ENCODE results near the gene TSSK3.
A peak's percentile ranks its signal among the peaks of the same experiment; 100 is the strongest.

Gene TSSK3

GRCh38 chr1:32345289-32345827, 17.0 kb upstream of the TSSK3 start:
- no peaks in the 10 kb centered on the region for H3K9me3 ChIP-seq (ENCODE audit: insufficient read depth, low read length)
- H2AFZ ChIP-seq (ENCODE audit: low read depth, low read length), result no peak overlapping the region
- H3K4me2 ChIP-seq (ENCODE audit: low read length), result no peak overlapping the region

GRCh38 chr1:32346532-32347157, 15.7 kb upstream of the TSSK3 start:
- H3K9me3 ChIP-seq (ENCODE audit: insufficient read depth, low read length), result no peaks in the 10 kb centered on the region
- H3K4me3 ChIP-seq (ENCODE audit: low read length), result no peak overlapping the region
- H3K9ac ChIP-seq (ENCODE audit: low read length), result no peak overlapping the region
- no peak overlapping the region for H2AFZ ChIP-seq (ENCODE audit: low read depth, low read length)
- H3K79me2 ChIP-seq (ENCODE audit: low read length), result no peaks in the 10 kb centered on the region
- peaks cover 11% of the 10 kb centered on the region for H3K4me1 ChIP-seq (ENCODE audit: low read length)
- H3K4me2 ChIP-seq (ENCODE audit: low read length), result no peak overlapping the region
- no peaks in the 10 kb centered on the region for H4K20me1 ChIP-seq (ENCODE audit: insufficient read depth, low read length)
- H3K27ac ChIP-seq (ENCODE audit: low read length), result no peak overlapping the region
- TF ChIP-seq CTCF (IDR thresholded peaks at IDR 0.05; ENCODE audit: low read depth, low read length), result no peak
- TF ChIP-seq EZH2phosphoT487 (IDR thresholded peaks at IDR 0.05; ENCODE audit: low read depth), result no peak
- H3K27me3 ChIP-seq (ENCODE audit: low read depth, low read length), result no peaks in the 10 kb centered on the region
- H3K36me3 ChIP-seq (replicated peaks; ENCODE audit: low read depth, low read length), result no peaks in the 10 kb centered on the region

More at GRCh38 chr1:32345289-32345827, 17.0 kb upstream of the TSSK3 start:
- no peak overlapping the region for H3K9ac ChIP-seq (ENCODE audit: low read length)
- no peaks in the 10 kb centered on the region for H3K79me2 ChIP-seq (ENCODE audit: low read length)
- H4K20me1 ChIP-seq (ENCODE audit: insufficient read depth, low read length), result no peaks in the 10 kb centered on the region
- H3K27me3 ChIP-seq (ENCODE audit: low read depth, low read length), result no peaks in the 10 kb centered on the region
- H3K4me3 ChIP-seq (ENCODE audit: low read length), result no peak overlapping the region
- no peaks in the 10 kb centered on the region for H3K36me3 ChIP-seq (replicated peaks; ENCODE audit: low read depth, low read length)
- no peak for TF ChIP-seq EZH2phosphoT487 (IDR thresholded peaks at IDR 0.05; ENCODE audit: low read depth)
- TF ChIP-seq CTCF (IDR thresholded peaks at IDR 0.05; ENCODE audit: low read depth, low read length), result no peak
- H3K27ac ChIP-seq (ENCODE audit: low read length), result no peak overlapping the region
- H3K4me1 ChIP-seq (ENCODE audit: low read length), result peaks cover 10% of the 10 kb centered on the region

DNA sequence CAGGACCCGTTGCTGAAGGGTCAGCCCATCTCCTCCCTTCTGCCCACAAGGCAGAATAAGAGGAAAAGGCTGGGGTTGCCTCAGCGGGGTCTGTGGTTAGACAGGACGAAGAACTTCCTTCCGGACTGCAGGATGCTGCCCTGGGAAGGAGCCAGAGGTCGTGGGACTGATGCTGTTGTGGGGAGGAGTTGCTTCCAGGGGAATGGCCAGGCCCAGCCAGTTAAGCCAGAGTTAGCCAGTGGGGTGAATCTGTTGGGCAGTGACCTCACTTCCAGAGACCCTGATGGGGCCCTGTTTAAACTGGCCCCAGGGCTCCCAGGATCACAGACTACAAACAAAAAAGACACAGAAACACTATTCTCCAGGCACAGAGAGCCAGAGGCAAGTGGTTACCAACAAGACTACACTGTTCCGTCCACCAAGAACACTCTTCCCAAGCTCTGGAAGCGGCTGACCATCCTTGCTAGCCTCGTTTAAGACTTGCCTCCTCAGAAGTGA, 13.1 kb upstream of the TSSK3 start:
- Histone ChIP-seq H3K27ac (ENCODE audit: low read length) (no peak overlapping the region), H2AFZ (ENCODE audit: low read depth, low read length) (no peak overlapping the region), H3K4me2 (ENCODE audit: low read length) (no peak overlapping the region), H3K4me1 (ENCODE audit: low read length) (peaks cover 11% of the 10 kb centered on the region), H3K4me3 (ENCODE audit: low read length) (no peak overlapping the region), H3K9ac (ENCODE audit: low read length) (no peak overlapping the region), H3K27me3 (ENCODE audit: low read depth, low read length) (no peaks in the 10 kb centered on the region), H3K9me3 (ENCODE audit: insufficient read depth, low read length) (no peaks in the 10 kb centered on the region), H3K79me2 (ENCODE audit: low read length) (no peaks in the 10 kb centered on the region), H4K20me1 (ENCODE audit: insufficient read depth, low read length) (no peaks in the 10 kb centered on the region), H3K36me3 (replicated peaks; ENCODE audit: low read depth, low read length) (no peaks in the 10 kb centered on the region)
- TF ChIP-seq CTCF (IDR thresholded peaks at IDR 0.05; ENCODE audit: low read depth, low read length) (no peak), EZH2phosphoT487 (IDR thresholded peaks at IDR 0.05; ENCODE audit: low read depth) (no peak)

DNA sequence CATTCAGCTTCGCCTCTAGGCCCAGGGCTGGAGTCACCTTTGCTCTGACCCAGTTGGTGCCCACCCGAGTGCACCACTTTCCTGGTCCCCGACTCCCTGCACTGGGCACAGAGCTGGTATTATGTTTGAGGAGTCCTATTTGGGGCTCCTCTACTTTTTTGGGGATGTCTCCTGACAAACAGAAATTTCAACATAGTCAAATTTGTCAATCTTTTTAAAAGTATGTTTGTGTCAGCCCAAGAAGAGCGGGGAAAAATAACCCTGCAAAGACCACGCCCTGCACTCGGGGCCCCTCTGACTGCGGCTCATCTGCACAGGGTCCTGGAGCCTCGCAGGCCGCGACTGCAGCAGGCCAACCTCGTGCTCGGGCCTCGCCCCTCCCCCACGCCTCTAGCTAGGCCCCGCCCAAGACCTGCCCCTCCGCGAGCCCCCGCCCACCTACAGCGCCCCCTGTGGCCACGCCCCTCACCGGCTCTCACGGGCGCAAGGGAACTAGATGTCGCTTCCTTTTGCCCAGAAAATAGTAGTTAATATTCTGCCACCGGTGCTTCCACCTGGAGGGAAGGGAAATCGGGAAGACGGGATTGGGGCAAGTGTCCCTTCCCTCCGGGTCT, 11.4 kb upstream of the TSSK3 start:
- no peaks in the 10 kb centered on the region for H4K20me1 ChIP-seq (ENCODE audit: insufficient read depth, low read length)
- H3K27me3 ChIP-seq (ENCODE audit: low read depth, low read length), result no peaks in the 10 kb centered on the region
- peak overlapping the region; percentile 51 for H3K4me2 ChIP-seq (ENCODE audit: low read length)
- peaks cover 11% of the 10 kb centered on the region for H3K4me1 ChIP-seq (ENCODE audit: low read length)
- H3K27ac ChIP-seq (ENCODE audit: low read length), result 0 out of 2 replicates have a peak overlapping the region, but pooled peaks have one; percentile 25
- no peaks in the 10 kb centered on the region for H3K36me3 ChIP-seq (replicated peaks; ENCODE audit: low read depth, low read length)
- H3K4me3 ChIP-seq (ENCODE audit: low read length), result peak overlapping the region; percentile 76
- no peaks in the 10 kb centered on the region for H3K79me2 ChIP-seq (ENCODE audit: low read length)
- no peaks in the 10 kb centered on the region for H3K9me3 ChIP-seq (ENCODE audit: insufficient read depth, low read length)
- peak overlapping the region; percentile 55; the same call in 1 of the 2 replicates for H2AFZ ChIP-seq (ENCODE audit: low read depth, low read length)
- TF ChIP-seq EZH2phosphoT487 (IDR thresholded peaks at IDR 0.05; ENCODE audit: low read depth) (no peak), CTCF (IDR thresholded peaks at IDR 0.05; ENCODE audit: low read depth, low read length) (peak; percentile 50)
- H3K9ac ChIP-seq (ENCODE audit: low read length), result peak overlapping the region; percentile 54
